ENCODE measurements around the gene MEGF8. TPM values are rescaled to one million over a fixed set of nuclear protein-coding genes. Genes with fewer than 3 reads are reported as not detected.

MEGF8 gene
- total RNA-seq, 4 donors from 2014 or later: 10.7 to 21.5 (median 16.1) TPM

GRCh38 chr19:42293948-42294347 lies 31.5 kb upstream of the MEGF8 start:
- H3K4me3 ChIP-seq: no peak overlapping the region
- H3K27ac ChIP-seq: no peak overlapping the region
- peaks cover 65% of the 10 kb centered on the region for H3K36me3 ChIP-seq
- H3K27me3 ChIP-seq: no peaks in the 10 kb centered on the region
- DNase-seq (ENCODE audit: low spot score in 2 of 2): peak in 1 of 2 donors; percentile 75
- H3K9me3 ChIP-seq: no peaks in the 10 kb centered on the region
- TF ChIP-seq EP300 (IDR thresholded peaks at IDR 0.05) (no peak), CTCF (IDR thresholded peaks at IDR 0.05) (no peak), POLR2A (IDR thresholded peaks at IDR 0.05) (no peak), POLR2AphosphoS5 (IDR thresholded peaks at IDR 0.05) (no peak)
- 93% methylated on average over 15 of the region's 15 CpGs for WGBS
- peaks cover 10% of the 10 kb centered on the region for H3K4me1 ChIP-seq

- WGBS: 74% methylated on average over 15 of the region's 24 CpGs
- peaks cover 58% of the 10 kb centered on the region for H3K36me3 ChIP-seq
- no peak overlapping the region for H3K27ac ChIP-seq
- no peaks in the 10 kb centered on the region for H3K27me3 ChIP-seq
- no peak for TF ChIP-seq EP300 (IDR thresholded peaks at IDR 0.05)
- no peak for TF ChIP-seq CTCF (IDR thresholded peaks at IDR 0.05)
- no peak for DNase-seq (ENCODE audit: low spot score in 2 of 2)
- peaks cover 10% of the 10 kb centered on the region for H3K4me1 ChIP-seq
- no peaks in the 10 kb centered on the region for H3K9me3 ChIP-seq
- no peak overlapping the region for H3K4me3 ChIP-seq
Measured at GRCh38 chr19:42294471-42295137, 30.8 kb upstream of the MEGF8 start.

- 80% methylated on average over 1 of the region's 5 CpGs for WGBS
- H3K36me3 ChIP-seq: peaks cover 51% of the 10 kb centered on the region
Measured at GRCh38 chr19:42295342-42295741, 30.1 kb upstream of the MEGF8 start.

GRCh38 chr19:42295831-42296525 lies 29.5 kb upstream of the MEGF8 start:
- peaks cover 11% of the 10 kb centered on the region for H3K4me1 ChIP-seq
- no peak overlapping the region for H3K27ac ChIP-seq
- H3K36me3 ChIP-seq: peaks cover 45% of the 10 kb centered on the region
- no peaks in the 10 kb centered on the region for H3K27me3 ChIP-seq
- H3K4me3 ChIP-seq: no peak overlapping the region
- peak; percentile 91 to 93 for DNase-seq (ENCODE audit: low spot score in 2 of 2)
- WGBS: 80% methylated on average over 1 of the region's 6 CpGs
- TF ChIP-seq EP300 (IDR thresholded peaks at IDR 0.05) (no peak), CTCF (IDR thresholded peaks at IDR 0.05) (peak; percentile 83 to 97)
- H3K9me3 ChIP-seq: no peaks in the 10 kb centered on the region

More at GRCh38 chr19:42295342-42295741, 30.1 kb upstream of the MEGF8 start:
- TF ChIP-seq EP300 (IDR thresholded peaks at IDR 0.05): no peak
- TF ChIP-seq POLR2AphosphoS5 (IDR thresholded peaks at IDR 0.05): no peak
- TF ChIP-seq POLR2A (IDR thresholded peaks at IDR 0.05): no peak
- TF ChIP-seq CTCF (IDR thresholded peaks at IDR 0.05): no peak
- Histone ChIP-seq H3K27ac (no peak overlapping the region), H3K9me3 (no peaks in the 10 kb centered on the region), H3K4me1 (peaks cover 10% of the 10 kb centered on the region), H3K27me3 (no peaks in the 10 kb centered on the region), H3K4me3 (no peak overlapping the region)
- DNase-seq (ENCODE audit: low spot score in 2 of 2): no peak

GRCh38 chr19:42297039-42297438 lies 28.4 kb upstream of the MEGF8 start:
- Histone ChIP-seq H3K36me3 (peaks cover 34% of the 10 kb centered on the region), H3K9me3 (no peaks in the 10 kb centered on the region), H3K27me3 (no peaks in the 10 kb centered on the region), H3K27ac (no peak overlapping the region), H3K4me3 (no peak overlapping the region), H3K4me1 (peaks cover 16% of the 10 kb centered on the region)
- no peak for TF ChIP-seq EP300 (IDR thresholded peaks at IDR 0.05)
- no peak for TF ChIP-seq POLR2A (IDR thresholded peaks at IDR 0.05)
- TF ChIP-seq POLR2AphosphoS5 (IDR thresholded peaks at IDR 0.05): no peak
- TF ChIP-seq CTCF (IDR thresholded peaks at IDR 0.05): no peak
- peak in 1 of 2 donors; percentile 73 for DNase-seq (ENCODE audit: low spot score in 2 of 2)
- 75% methylated on average over 14 of the region's 15 CpGs for WGBS

Measured in suprapubic skin (tissue), 4 donors.